ENCODE results near the gene CYFIP1.

Gene CYFIP1

DNA sequence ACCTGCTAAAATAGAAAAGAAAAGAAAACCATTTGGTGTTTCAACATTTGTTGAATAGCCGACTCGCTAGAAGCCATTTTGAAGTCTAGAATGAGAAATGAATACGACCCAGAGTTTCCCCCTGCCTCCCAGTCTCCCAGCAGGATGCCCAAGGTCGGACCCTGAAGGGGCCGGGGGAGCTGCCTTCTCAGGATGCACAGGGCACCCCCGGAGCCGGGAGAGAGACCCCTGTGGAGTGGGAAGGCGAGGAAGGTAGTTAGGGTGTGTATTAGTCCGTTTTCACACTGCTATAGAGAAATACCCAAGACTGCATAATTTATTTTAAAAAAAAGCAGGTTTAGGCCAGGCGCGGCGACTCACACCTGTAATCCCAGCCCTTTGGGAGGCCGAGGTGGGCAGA, 97.0 kb downstream of the CYFIP1 start:
- no peak overlapping the region for H3K4me3 ChIP-seq (replicated peaks; ENCODE audit: insufficient read depth, low read length)
- TF ChIP-seq POLR2AphosphoS5 (IDR thresholded peaks at IDR 0.05; ENCODE audit: low read depth), result no peak
- TF ChIP-seq GABPA (IDR thresholded peaks at IDR 0.05; ENCODE audit: low read depth), result no peak
- TF ChIP-seq, protein P1, sequence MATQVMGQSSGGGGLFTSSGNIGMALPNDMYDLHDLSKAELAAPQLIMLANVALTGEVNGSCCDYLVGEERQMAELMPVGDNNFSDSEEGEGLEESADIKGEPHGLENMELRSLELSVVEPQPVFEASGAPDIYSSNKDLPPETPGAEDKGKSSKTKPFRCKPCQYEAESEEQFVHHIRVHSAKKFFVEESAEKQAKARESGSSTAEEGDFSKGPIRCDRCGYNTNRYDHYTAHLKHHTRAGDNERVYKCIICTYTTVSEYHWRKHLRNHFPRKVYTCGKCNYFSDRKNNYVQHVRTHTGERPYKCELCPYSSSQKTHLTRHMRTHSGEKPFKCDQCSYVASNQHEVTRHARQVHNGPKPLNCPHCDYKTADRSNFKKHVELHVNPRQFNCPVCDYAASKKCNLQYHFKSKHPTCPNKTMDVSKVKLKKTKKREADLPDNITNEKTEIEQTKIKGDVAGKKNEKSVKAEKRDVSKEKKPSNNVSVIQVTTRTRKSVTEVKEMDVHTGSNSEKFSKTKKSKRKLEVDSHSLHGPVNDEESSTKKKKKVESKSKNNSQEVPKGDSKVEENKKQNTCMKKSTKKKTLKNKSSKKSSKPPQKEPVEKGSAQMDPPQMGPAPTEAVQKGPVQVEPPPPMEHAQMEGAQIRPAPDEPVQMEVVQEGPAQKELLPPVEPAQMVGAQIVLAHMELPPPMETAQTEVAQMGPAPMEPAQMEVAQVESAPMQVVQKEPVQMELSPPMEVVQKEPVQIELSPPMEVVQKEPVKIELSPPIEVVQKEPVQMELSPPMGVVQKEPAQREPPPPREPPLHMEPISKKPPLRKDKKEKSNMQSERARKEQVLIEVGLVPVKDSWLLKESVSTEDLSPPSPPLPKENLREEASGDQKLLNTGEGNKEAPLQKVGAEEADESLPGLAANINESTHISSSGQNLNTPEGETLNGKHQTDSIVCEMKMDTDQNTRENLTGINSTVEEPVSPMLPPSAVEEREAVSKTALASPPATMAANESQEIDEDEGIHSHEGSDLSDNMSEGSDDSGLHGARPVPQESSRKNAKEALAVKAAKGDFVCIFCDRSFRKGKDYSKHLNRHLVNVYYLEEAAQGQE (IDR thresholded peaks at IDR 0.05; ENCODE audit: insufficient replicate concordance, low read depth), result no peak
- no peak overlapping the region for H3K27ac ChIP-seq (replicated peaks)
- no peak for DNase-seq (ENCODE audit: low read depth in 1 of 2, low spot score in 1 of 2)
- no peaks in the 10 kb centered on the region for H3K27me3 ChIP-seq (ENCODE audit: insufficient read depth, poor library complexity, severe bottlenecking)

GRCh38 chr15:22881739-22882440, 98.3 kb downstream of the CYFIP1 start:
- TF ChIP-seq POLR2AphosphoS5 (IDR thresholded peaks at IDR 0.05; ENCODE audit: low read depth) (no peak), GABPA (IDR thresholded peaks at IDR 0.05; ENCODE audit: low read depth) (no peak), SPI1 (IDR thresholded peaks at IDR 0.05; ENCODE audit: borderline replicate concordance, low read depth) (no peak)
- TF ChIP-seq, protein P2, sequence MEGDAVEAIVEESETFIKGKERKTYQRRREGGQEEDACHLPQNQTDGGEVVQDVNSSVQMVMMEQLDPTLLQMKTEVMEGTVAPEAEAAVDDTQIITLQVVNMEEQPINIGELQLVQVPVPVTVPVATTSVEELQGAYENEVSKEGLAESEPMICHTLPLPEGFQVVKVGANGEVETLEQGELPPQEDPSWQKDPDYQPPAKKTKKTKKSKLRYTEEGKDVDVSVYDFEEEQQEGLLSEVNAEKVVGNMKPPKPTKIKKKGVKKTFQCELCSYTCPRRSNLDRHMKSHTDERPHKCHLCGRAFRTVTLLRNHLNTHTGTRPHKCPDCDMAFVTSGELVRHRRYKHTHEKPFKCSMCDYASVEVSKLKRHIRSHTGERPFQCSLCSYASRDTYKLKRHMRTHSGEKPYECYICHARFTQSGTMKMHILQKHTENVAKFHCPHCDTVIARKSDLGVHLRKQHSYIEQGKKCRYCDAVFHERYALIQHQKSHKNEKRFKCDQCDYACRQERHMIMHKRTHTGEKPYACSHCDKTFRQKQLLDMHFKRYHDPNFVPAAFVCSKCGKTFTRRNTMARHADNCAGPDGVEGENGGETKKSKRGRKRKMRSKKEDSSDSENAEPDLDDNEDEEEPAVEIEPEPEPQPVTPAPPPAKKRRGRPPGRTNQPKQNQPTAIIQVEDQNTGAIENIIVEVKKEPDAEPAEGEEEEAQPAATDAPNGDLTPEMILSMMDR (IDR thresholded peaks at IDR 0.05; ENCODE audit: insufficient read depth, low read length), result no peak
- TF ChIP-seq, protein P1 (IDR thresholded peaks at IDR 0.05; ENCODE audit: insufficient replicate concordance, low read depth), result no peak
- H3K4me3 ChIP-seq (replicated peaks; ENCODE audit: insufficient read depth, low read length), result no peak overlapping the region
- H3K27ac ChIP-seq (replicated peaks), result no peak overlapping the region
- no peaks in the 10 kb centered on the region for H3K27me3 ChIP-seq (ENCODE audit: insufficient read depth, poor library complexity, severe bottlenecking)
- DNase-seq (ENCODE audit: low read depth in 1 of 2, low spot score in 1 of 2), result no peak

DNA sequence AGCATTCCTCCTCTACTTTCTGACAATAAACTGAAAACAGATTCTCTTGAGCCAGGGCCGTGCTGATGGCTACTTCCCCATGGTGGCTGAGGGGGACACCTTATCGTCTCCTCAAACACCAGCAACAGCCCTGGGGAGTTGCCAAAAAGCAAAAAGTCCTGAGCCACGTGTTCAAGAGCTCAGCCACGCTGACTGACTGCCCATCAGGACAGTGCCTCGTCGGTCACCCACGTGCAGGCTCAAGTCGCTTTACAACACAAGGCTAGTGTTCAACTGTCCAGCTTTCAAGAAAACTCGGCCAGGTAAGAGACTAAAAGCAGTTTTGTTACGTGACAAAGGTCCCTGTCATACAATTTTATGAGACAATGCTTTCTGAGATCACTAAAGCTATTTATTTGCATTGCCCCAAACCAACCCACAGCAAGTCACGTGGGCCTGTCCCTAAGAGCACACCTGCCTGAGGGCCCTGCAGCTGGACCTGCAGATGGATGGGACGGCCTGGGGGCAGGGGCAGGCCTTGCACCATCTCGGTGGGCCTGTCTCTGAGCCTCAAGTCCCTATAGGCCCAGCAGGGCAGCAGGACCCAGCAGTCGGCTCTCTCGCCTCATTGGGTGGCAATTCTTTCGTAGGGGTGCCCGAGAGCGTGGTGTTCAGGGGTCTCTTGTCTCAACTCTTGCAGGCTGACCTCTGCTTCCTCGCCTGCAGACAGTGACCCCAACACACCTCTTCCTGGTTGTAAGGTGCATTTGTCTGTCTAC, 99.0 kb downstream of the CYFIP1 start:
- TF ChIP-seq GABPA (IDR thresholded peaks at IDR 0.05; ENCODE audit: low read depth) (no peak), POLR2AphosphoS5 (IDR thresholded peaks at IDR 0.05; ENCODE audit: low read depth) (no peak), SPI1 (IDR thresholded peaks at IDR 0.05; ENCODE audit: borderline replicate concordance, low read depth) (no peak)
- TF ChIP-seq, protein P2 (IDR thresholded peaks at IDR 0.05; ENCODE audit: insufficient read depth, low read length), result no peak
- TF ChIP-seq, protein P1 (IDR thresholded peaks at IDR 0.05; ENCODE audit: insufficient replicate concordance, low read depth), result no peak
- Histone ChIP-seq H3K27ac (replicated peaks) (no peak overlapping the region), H3K27me3 (ENCODE audit: insufficient read depth, poor library complexity, severe bottlenecking) (no peaks in the 10 kb centered on the region), H3K4me3 (replicated peaks; ENCODE audit: insufficient read depth, low read length) (no peak overlapping the region)
- no peak for DNase-seq (ENCODE audit: low read depth in 1 of 2, low spot score in 1 of 2)

Data from HL-60 (cell line).